WERI-Rb-1 (cell line): Measurements from ENCODE around the gene RNF5.

Source experiments
- DNase-seq: peaks from one replicate; pipeline ENCODE4 v3.0.0-alpha.2; 2020
- H3K27ac ChIP-seq: fragments of 250-450 bp; sonication (Bioruptor Pico); 2 replicates; pipeline ENCODE4 v1.5.1; 2020; ENCODE audit warnings: mild to moderate bottlenecking, moderate library complexity
- H3K27me3 ChIP-seq: fragments of 250-450 bp; sonication (Bioruptor Pico); 2 replicates; pipeline ENCODE4 v1.5.1; 2021; ENCODE audit warnings: mild to moderate bottlenecking, low read depth, moderate library complexity; ENCODE audit not compliant: insufficient read depth, severe bottlenecking
- H3K36me3 ChIP-seq: fragments of 250-450 bp; sonication (Bioruptor Pico); 2 replicates; pipeline ENCODE4 v1.5.1; 2020; ENCODE audit warnings: mild to moderate bottlenecking, moderate library complexity
- H3K4me3 ChIP-seq: 2 replicates; pipeline ENCODE4 v1.5.1; 2011; ENCODE audit warnings: low read depth, mild to moderate bottlenecking, control low read depth, low read length
- H3K9me3 ChIP-seq: fragments of 250-450 bp; sonication (Bioruptor Pico); 2 replicates; pipeline ENCODE4 v1.5.1; 2021; ENCODE audit warnings: mild to moderate bottlenecking, moderate library complexity; ENCODE audit not compliant: severe bottlenecking
- TF ChIP-seq, protein P1 (sequence below): IDR thresholded peaks from 2 replicates; pipeline ENCODE4 v1.5.1; 2011; ENCODE audit warnings: low read depth, mild to moderate bottlenecking, control low read depth, inconsistent platforms, low read length

Gene RNF5

DNA sequence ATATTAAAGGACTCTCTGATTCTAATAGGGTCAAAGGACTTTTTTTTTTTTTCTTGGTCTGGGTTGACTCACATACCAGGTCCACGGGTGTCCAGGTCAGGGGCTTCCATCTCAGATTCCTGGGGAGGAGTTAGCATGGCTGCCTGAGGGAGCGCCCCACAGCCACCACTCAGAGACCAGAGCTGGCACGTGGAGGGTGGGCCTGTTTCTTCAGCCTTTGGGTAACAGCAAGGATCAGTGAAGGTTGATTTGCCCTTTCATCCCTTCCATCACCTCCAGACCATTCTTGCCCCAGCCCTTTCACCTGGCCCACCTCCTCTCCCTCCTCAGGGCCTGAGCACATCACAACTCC, 20.1 kb downstream of the RNF5 start:
- peaks cover 3% of the 10 kb centered on the region; the same call in 1 of the 2 replicates for H3K36me3 ChIP-seq
- TF ChIP-seq, protein P1, sequence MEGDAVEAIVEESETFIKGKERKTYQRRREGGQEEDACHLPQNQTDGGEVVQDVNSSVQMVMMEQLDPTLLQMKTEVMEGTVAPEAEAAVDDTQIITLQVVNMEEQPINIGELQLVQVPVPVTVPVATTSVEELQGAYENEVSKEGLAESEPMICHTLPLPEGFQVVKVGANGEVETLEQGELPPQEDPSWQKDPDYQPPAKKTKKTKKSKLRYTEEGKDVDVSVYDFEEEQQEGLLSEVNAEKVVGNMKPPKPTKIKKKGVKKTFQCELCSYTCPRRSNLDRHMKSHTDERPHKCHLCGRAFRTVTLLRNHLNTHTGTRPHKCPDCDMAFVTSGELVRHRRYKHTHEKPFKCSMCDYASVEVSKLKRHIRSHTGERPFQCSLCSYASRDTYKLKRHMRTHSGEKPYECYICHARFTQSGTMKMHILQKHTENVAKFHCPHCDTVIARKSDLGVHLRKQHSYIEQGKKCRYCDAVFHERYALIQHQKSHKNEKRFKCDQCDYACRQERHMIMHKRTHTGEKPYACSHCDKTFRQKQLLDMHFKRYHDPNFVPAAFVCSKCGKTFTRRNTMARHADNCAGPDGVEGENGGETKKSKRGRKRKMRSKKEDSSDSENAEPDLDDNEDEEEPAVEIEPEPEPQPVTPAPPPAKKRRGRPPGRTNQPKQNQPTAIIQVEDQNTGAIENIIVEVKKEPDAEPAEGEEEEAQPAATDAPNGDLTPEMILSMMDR, result no peak
- H3K9me3 ChIP-seq, result no peaks in the 10 kb centered on the region
- H3K27ac ChIP-seq, result no peak overlapping the region
- H3K27me3 ChIP-seq, result no peaks in the 10 kb centered on the region
- no peak for DNase-seq
- H3K4me3 ChIP-seq, result no peak overlapping the region

DNA sequence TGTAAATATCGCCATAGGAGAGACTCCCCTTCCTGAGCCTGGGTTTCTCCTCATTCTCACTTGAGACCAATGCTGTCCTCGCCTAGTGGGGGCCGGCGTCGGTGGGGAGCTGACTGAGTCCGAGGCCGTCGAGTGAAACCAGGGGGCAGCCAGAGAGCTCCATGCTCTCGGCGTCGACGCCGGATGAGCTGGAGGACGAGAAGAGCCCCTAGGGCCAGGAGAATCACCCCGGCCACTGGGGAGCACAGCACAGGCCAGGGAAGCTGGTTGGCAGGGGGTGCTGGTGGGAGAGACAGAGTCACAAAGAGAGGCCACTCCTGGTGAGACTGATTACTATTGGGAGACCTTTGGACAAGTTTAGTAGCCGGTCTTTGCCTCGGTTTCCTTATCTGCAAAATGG, 20.7 kb downstream of the RNF5 start:
- no peak for DNase-seq
- H3K27me3 ChIP-seq, result no peaks in the 10 kb centered on the region
- no peak overlapping the region for H3K4me3 ChIP-seq
- peaks cover 3% of the 10 kb centered on the region; the same call in 1 of the 2 replicates for H3K36me3 ChIP-seq
- H3K9me3 ChIP-seq, result no peaks in the 10 kb centered on the region
- TF ChIP-seq, protein P1, result no peak
- no peak overlapping the region for H3K27ac ChIP-seq

DNA sequence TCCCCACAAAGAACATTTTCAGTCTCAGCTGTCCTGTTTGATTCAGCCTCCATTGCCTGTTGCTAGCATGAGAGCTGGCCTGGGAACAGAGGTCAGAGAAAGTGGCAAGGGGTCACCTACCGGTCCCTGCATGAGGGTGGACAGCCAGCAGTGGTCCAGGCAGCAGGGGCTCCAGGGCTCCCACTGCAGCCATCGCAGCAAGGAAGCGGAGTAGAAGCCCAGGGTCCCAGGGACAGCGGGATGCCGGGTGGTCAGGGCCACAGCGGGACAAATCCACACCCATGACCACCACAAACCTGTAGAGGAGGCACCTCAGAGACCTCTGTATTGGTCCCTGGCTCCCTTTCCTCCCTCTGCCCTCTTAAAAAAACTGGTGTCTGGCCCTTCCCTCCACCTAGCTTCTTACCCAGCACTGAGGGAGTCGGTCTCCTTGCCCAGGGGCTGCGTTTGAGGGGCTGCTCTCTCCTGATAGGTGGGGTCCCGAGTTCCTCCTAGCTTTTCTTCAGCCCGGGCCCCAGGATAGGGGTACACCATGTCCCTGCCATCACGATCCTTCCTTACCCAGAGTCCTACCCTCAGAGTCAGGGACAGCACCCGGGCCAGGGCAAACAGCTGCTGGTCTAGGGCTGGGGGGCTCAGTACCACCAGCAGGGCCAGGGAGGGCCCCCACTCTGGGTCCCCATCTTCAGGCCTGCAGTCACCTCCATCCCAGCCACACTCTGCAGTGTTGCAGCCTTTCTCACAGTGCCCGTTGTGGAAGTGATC, 22.7 kb downstream of the RNF5 start:
- Histone ChIP-seq H3K4me3 (no peak overlapping the region), H3K36me3 (peaks cover 3% of the 10 kb centered on the region; the same call in 1 of the 2 replicates), H3K27me3 (no peaks in the 10 kb centered on the region), H3K27ac (no peak overlapping the region), H3K9me3 (no peaks in the 10 kb centered on the region)
- TF ChIP-seq, protein P1, result no peak
- DNase-seq, result no peak

DNA sequence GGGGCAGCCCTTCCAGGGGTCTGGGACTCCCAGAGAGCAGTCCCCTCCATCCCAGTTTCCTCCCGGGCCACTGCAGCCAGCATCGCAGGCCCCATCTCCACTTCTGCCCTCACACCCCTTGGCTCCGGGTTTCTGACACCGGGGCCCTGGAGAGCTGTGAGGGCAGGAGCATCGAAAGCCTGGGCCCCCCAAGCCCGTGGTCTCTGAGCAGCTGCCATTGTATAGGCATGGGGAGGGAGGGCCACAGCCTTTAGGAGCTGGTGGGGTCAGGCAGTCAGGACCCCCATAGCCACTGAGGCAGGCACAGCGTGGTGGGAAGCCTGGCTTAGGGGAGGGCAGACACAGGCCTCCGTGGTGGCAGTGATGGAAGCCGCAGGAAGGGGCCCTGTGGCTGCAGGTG, 24.0 kb downstream of the RNF5 start:
- Histone ChIP-seq H3K9me3 (no peaks in the 10 kb centered on the region), H3K27me3 (no peaks in the 10 kb centered on the region), H3K27ac (no peak overlapping the region), H3K4me3 (no peak overlapping the region), H3K36me3 (no peaks in the 10 kb centered on the region)
- TF ChIP-seq, protein P1, result no peak
- DNase-seq, result no peak

DNA sequence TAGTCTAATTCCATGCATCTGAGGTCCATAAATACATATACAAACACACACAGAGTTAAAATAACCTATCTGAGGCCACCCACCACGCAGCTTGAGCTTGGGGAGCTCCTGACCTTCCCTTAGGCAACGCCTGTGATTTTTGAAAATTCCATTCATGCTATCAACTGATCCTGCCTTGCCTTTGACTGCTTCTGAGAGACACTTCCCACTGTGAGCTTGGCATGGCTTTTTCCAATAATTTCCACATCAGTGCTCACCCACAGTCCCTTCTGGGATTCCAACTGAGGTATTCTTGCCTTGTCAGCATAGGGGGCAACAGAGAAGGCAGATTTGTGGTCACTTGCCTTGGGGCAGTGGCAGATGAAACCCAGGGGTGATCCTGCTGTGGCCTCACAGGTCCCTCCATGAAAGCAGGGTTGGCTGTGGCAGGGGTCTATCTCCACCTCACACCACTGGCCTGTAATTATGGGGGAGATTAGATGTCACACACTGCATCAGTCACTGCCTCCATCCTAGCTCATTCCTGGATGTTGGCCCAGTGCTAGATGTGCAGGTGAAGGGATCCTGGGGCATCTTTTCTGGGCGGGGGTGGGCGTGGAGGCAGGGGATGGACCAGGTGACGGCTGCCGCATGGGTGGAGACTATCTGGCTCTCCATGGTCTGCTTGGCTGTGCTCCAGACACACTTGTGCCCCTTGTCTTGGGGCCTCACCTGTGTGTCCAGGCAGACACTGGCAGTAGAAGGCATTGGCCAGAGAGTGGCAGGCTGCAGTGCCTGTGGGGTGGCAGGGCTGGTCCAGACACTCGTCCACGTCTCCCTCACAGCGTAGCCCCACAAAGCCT, 25.4 kb downstream of the RNF5 start:
- Histone ChIP-seq H3K4me3 (no peak overlapping the region), H3K9me3 (no peaks in the 10 kb centered on the region), H3K36me3 (no peaks in the 10 kb centered on the region), H3K27ac (no peak overlapping the region), H3K27me3 (no peaks in the 10 kb centered on the region)
- TF ChIP-seq, protein P1, result no peak
- DNase-seq, result no peak
